H1 (cell line): Measurements from ENCODE around the gene PDIA5.

ENCODE experiments used
- CREB1 ChIP-seq: IDR thresholded peaks from 2 replicates; pipeline ENCODE4 v1.6.1; 2012; ENCODE audit warnings: inconsistent platforms
- JUND ChIP-seq: IDR thresholded peaks from 2 replicates; pipeline ENCODE4 v1.6.1; 2011; ENCODE audit warnings: mild to moderate bottlenecking, improper control_type of control experiment, low read length
- POLR2AphosphoS5 ChIP-seq: IDR thresholded peaks from 2 replicates; pipeline ENCODE4 v1.6.1; 2011; ENCODE audit warnings: low read depth, low read length
- RFX5 ChIP-seq: IDR thresholded peaks from 2 replicates; pipeline ENCODE4 v1.6.1; 2011; ENCODE audit warnings: low read depth, low read length, improper control_type of control experiment, borderline replicate concordance
- SIN3A ChIP-seq, 2 experiments: IDR thresholded peaks in 1 of 2; conservative IDR thresholded peaks in 1 of 2; 2 replicates each; pipeline ENCODE4 v1.6.1; 2011 to 2012; ENCODE audit warnings: low read length in 2 of 2, improper control_type of control experiment in 1 of 2, low read depth in 1 of 2, mild to moderate bottlenecking in 1 of 2
- SP1 ChIP-seq: IDR thresholded peaks from 2 replicates; pipeline ENCODE4 v1.6.1; 2011; ENCODE audit warnings: low read depth, low read length
- SP4 ChIP-seq: IDR thresholded peaks from 2 replicates; pipeline ENCODE4 v1.6.1; 2012; ENCODE audit warnings: low read length, inconsistent platforms
- TCF12 ChIP-seq: IDR thresholded peaks from 2 replicates; pipeline ENCODE4 v1.6.1; 2011; ENCODE audit warnings: low read depth, mild to moderate bottlenecking, low read length
- TEAD4 ChIP-seq: IDR thresholded peaks from 2 replicates; pipeline ENCODE4 v1.6.1; 2012; ENCODE audit warnings: low read depth, low read length, inconsistent platforms, mixed read lengths
- ZNF274 ChIP-seq: IDR thresholded peaks from 2 replicates; pipeline ENCODE4 v1.7.0; 2012; ENCODE audit warnings: low read length, borderline replicate concordance; ENCODE audit errors: extremely low read depth
- TF ChIP-seq, protein P1 (sequence below), 3 experiments: IDR thresholded peaks; 1 replicate in 2 of 3; 2 replicates in 1 of 3; pipeline versions ENCODE4 v1.5.1 to v1.6.1; 2011; ENCODE audit warnings: low read length in 3 of 3, mild to moderate bottlenecking in 3 of 3, inconsistent platforms in 2 of 3, low read depth in 1 of 3, moderate library complexity in 1 of 3; ENCODE audit not compliant: insufficient read depth in 1 of 3; ENCODE audit errors: control extremely low read depth in 1 of 3

DNA sequence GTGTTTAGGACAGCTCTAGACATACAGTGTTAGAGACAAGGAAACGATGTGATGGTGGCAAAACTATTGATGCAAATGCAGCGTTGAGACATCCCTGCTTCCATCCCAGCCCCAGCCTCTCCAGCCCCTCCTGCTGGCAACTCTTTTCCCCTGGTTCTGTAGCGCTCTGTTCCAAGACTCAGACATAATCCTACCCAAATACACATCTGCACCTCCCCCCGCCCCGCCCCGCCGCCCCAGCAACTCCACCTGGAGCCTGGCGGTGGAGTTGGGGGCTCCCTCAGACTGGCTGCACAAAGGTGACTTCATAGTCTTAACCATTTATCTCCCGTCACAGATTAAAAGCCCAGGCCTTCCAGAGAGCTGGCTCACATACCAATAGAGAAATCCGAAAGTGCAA, 127.7 kb downstream of the PDIA5 start:
- TF ChIP-seq JUND = 0 out of 2 replicates have a peak, but pooled peaks have one; percentile 13
- TF ChIP-seq, protein P1, sequence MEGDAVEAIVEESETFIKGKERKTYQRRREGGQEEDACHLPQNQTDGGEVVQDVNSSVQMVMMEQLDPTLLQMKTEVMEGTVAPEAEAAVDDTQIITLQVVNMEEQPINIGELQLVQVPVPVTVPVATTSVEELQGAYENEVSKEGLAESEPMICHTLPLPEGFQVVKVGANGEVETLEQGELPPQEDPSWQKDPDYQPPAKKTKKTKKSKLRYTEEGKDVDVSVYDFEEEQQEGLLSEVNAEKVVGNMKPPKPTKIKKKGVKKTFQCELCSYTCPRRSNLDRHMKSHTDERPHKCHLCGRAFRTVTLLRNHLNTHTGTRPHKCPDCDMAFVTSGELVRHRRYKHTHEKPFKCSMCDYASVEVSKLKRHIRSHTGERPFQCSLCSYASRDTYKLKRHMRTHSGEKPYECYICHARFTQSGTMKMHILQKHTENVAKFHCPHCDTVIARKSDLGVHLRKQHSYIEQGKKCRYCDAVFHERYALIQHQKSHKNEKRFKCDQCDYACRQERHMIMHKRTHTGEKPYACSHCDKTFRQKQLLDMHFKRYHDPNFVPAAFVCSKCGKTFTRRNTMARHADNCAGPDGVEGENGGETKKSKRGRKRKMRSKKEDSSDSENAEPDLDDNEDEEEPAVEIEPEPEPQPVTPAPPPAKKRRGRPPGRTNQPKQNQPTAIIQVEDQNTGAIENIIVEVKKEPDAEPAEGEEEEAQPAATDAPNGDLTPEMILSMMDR (IDR thresholded peaks at IDR 0.05; ENCODE audit: control extremely low read depth in 1 of 3, insufficient read depth in 1 of 3, low read depth in 1 of 3, low read length in 3 of 3) = peak; percentile 69 to 78 (median 78)
- no peak for TF ChIP-seq SIN3A (conservative IDR thresholded peaks at IDR 0.05 in 1 of 2, IDR thresholded peaks at IDR 0.05 in 1 of 2; ENCODE audit: low read depth in 1 of 2, low read length in 2 of 2)
- TF ChIP-seq SP1 = no peak
- TF ChIP-seq RFX5 = no peak
- no peak for TF ChIP-seq ZNF274
- 0 out of 2 replicates have a peak, but pooled peaks have one; percentile 16 for TF ChIP-seq CREB1
- 0 out of 2 replicates have a peak, but pooled peaks have one; percentile 20 for TF ChIP-seq TCF12
- no peak for TF ChIP-seq POLR2AphosphoS5
- TF ChIP-seq SP4 = no peak
- no peak for TF ChIP-seq TEAD4
